ENCODE data around the gene DOCK11.

The DOCK11 gene

DNA sequence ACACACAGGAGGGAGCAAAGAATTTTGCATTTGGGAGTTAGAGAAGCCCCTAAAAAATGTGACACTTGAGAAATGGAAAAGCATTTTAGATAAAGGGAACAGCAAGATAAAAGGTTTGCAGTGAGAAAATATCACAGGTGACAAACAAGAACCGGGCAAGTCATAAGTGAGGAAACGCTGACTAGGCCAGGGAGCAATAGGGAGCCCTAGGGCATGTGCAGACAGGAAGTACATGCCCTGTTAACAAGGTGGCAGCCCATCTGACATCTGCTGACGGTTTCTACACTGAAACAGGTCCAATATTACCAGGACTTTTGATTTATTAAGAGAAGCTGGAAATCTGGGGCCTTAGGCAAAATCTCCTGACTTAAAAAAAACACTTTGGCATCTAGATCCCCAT lies 227.8 kb downstream of the DOCK11 start:
- TF ChIP-seq, protein P1, sequence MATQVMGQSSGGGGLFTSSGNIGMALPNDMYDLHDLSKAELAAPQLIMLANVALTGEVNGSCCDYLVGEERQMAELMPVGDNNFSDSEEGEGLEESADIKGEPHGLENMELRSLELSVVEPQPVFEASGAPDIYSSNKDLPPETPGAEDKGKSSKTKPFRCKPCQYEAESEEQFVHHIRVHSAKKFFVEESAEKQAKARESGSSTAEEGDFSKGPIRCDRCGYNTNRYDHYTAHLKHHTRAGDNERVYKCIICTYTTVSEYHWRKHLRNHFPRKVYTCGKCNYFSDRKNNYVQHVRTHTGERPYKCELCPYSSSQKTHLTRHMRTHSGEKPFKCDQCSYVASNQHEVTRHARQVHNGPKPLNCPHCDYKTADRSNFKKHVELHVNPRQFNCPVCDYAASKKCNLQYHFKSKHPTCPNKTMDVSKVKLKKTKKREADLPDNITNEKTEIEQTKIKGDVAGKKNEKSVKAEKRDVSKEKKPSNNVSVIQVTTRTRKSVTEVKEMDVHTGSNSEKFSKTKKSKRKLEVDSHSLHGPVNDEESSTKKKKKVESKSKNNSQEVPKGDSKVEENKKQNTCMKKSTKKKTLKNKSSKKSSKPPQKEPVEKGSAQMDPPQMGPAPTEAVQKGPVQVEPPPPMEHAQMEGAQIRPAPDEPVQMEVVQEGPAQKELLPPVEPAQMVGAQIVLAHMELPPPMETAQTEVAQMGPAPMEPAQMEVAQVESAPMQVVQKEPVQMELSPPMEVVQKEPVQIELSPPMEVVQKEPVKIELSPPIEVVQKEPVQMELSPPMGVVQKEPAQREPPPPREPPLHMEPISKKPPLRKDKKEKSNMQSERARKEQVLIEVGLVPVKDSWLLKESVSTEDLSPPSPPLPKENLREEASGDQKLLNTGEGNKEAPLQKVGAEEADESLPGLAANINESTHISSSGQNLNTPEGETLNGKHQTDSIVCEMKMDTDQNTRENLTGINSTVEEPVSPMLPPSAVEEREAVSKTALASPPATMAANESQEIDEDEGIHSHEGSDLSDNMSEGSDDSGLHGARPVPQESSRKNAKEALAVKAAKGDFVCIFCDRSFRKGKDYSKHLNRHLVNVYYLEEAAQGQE (IDR thresholded peaks at IDR 0.05; ENCODE audit: insufficient read depth in 1 of 2, low read depth in 2 of 2, low read length in 2 of 2): no peak
- TF ChIP-seq TAF1 (IDR thresholded peaks at IDR 0.05; ENCODE audit: borderline replicate concordance, insufficient read depth, low read length) (no peak), POLR2AphosphoS5 (IDR thresholded peaks at IDR 0.05; ENCODE audit: low read depth, low read length) (no peak), FOXP2 (optimal IDR thresholded peaks at IDR 0.05; ENCODE audit: borderline replicate concordance, extremely low read depth, extremely low read length, insufficient read depth) (no peak), SIN3A (IDR thresholded peaks at IDR 0.05; ENCODE audit: borderline replicate concordance, insufficient read depth, low read length) (no peak)

DNA sequence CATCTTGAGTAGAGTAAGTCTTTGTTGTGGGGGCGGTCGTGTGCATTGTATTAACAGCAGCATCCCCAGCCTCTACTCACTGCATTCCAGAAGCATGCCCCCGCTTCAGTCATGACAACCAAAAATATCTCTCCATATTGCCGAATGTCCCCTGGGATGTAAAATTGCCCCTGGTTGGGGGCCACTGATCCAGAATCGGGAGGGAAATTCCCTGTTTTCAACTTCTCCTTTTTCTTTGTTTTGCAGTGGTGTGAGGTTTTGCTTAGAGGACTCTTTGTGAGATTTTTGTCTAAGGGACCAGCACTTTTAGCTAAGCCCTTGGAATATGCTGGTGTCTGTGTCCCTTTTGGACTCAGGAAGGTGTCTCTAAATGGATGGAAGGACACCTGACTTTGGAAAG lies 228.8 kb downstream of the DOCK11 start:
- TF ChIP-seq, protein P1 (IDR thresholded peaks at IDR 0.05; ENCODE audit: insufficient read depth in 1 of 2, low read depth in 2 of 2, low read length in 2 of 2): no peak
- no peak for TF ChIP-seq POLR2AphosphoS5 (IDR thresholded peaks at IDR 0.05; ENCODE audit: low read depth, low read length)
- TF ChIP-seq TAF1 (IDR thresholded peaks at IDR 0.05; ENCODE audit: borderline replicate concordance, insufficient read depth, low read length): no peak
- TF ChIP-seq FOXP2 (optimal IDR thresholded peaks at IDR 0.05; ENCODE audit: borderline replicate concordance, extremely low read depth, extremely low read length, insufficient read depth): no peak
- TF ChIP-seq SIN3A (IDR thresholded peaks at IDR 0.05; ENCODE audit: borderline replicate concordance, insufficient read depth, low read length): no peak

- no peak for TF ChIP-seq TAF1 (IDR thresholded peaks at IDR 0.05; ENCODE audit: borderline replicate concordance, insufficient read depth, low read length)
- TF ChIP-seq, protein P1 (IDR thresholded peaks at IDR 0.05; ENCODE audit: insufficient read depth in 1 of 2, low read depth in 2 of 2, low read length in 2 of 2): 0 out of 4 replicates have a peak, but pooled peaks of 1 of the 2 experiments have one; percentile 10
These were observed 229.2 kb downstream of the DOCK11 start for GRCh38 chrX:118724775-118725174.

- no peak for TF ChIP-seq TAF1 (IDR thresholded peaks at IDR 0.05; ENCODE audit: borderline replicate concordance, insufficient read depth, low read length)
- TF ChIP-seq, protein P1 (IDR thresholded peaks at IDR 0.05; ENCODE audit: insufficient read depth in 1 of 2, low read depth in 2 of 2, low read length in 2 of 2): no peak
- no peak for TF ChIP-seq FOXP2 (optimal IDR thresholded peaks at IDR 0.05; ENCODE audit: borderline replicate concordance, extremely low read depth, extremely low read length, insufficient read depth)
These were observed 230.8 kb downstream of the DOCK11 start for GRCh38 chrX:118726396-118726795.

DNA sequence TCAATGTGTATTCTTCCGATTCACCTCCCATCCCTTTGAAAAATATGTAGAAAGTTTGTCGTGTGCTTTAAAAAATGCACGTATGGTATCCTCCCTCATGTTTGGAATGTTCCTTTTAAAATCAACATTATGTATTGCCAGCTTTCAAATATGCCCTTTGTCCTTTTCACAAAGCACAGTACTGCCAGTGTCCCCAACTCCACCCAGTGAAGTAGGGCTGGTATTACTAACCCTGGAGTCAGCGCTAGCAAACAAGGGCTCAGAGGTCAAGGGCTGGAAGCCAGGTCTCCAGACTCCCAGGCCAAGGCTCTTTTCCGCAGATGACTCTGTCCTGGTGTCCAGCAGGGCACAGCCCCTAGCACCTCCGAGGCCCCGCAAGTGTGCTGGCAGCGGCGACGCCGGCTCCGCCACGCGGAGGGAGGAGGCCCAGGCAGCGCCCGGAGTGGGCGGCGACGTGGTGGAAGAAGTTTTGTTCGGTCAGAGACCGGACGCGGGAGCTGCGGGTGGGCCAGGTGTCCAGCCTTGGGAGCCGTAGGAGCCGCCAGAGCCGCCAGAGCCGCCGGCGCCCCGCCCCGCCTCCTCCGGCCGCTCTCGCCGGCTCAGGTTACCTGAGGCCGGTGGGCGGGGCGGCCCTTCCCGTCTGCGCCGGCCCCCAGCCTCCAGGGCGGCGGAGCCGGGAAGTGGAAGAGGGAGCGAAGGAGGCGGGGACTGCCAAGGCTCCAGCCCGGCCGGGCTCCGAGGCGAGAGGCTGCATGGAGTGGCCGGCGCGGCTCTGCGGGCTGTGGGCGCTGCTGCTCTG lies 231.5 kb downstream of the DOCK11 start, which contains the start of gene IL13RA1:
Gene IL13RA1 (plus strand): TSS at position 720 of the 799 bp plus-strand sequence. CDS start 33 bp downstream, at position 753.
- TF ChIP-seq, protein P1 (IDR thresholded peaks at IDR 0.05; ENCODE audit: insufficient read depth in 1 of 2, low read depth in 2 of 2, low read length in 2 of 2): no peak
- peak; percentile 28 for TF ChIP-seq FOXP2 (optimal IDR thresholded peaks at IDR 0.05; ENCODE audit: borderline replicate concordance, extremely low read depth, extremely low read length, insufficient read depth)
- peak; percentile 17; the same call in 1 of the 2 replicates for TF ChIP-seq TAF1 (IDR thresholded peaks at IDR 0.05; ENCODE audit: borderline replicate concordance, insufficient read depth, low read length)

Measured in PFSK-1 (cell line).